SK-N-SH (cell line): ENCODE measurements around the gene RBPJL.

Experiments used
- GABPA ChIP-seq: IDR thresholded peaks from 2 replicates; pipeline ENCODE4 v1.4.0; 2012; ENCODE audit warnings: low read depth, mild to moderate bottlenecking
- MXI1 ChIP-seq: IDR thresholded peaks from 2 replicates; pipeline ENCODE4 v1.6.1; 2012; ENCODE audit warnings: mild to moderate bottlenecking, low read depth, low read length, improper control_type of control experiment
- NRF1 ChIP-seq: IDR thresholded peaks from 2 replicates; pipeline ENCODE4 v1.6.1; 2012; ENCODE audit warnings: low read depth, mild to moderate bottlenecking, low read length
- RAD21 ChIP-seq: IDR thresholded peaks from 2 replicates; pipeline ENCODE4 v1.6.1; 2012; ENCODE audit warnings: mild to moderate bottlenecking, low read length
- SIN3A ChIP-seq: IDR thresholded peaks from 2 replicates; pipeline ENCODE4 v1.6.1; 2012; ENCODE audit warnings: low read depth, mild to moderate bottlenecking, low read length, moderate library complexity, borderline replicate concordance
- YY1 ChIP-seq: IDR thresholded peaks from 2 replicates; pipeline ENCODE4 v1.4.0; 2012; ENCODE audit warnings: low read depth, mild to moderate bottlenecking
- TF ChIP-seq, protein P1 (sequence below): fragments of 200-600 bp; sonication (generic); IDR thresholded peaks from 2 replicates; pipeline ENCODE4 v1.6.1; 2017; ENCODE audit warnings: antibody characterized with exemption, mild to moderate bottlenecking, moderate library complexity

DNA sequence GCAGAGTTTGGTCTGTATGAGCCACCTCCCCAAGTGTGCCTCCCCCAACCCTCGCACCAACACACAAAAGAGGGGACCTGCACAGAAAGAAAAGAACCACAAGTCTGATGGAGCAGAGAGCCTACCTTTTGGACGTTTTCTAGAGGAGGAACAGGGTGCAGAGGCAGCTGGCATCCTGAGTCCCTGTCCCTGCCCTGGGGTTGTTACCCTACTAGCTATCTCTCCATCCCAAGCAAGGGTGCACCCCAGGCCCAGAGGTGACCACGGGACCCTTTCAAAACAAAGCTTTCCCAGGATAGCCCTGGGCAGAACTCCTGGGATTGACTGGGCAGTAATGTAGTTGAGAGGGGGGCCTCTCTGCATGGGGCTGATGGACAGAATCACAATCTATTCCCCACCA is 11.2 kb downstream of the RBPJL start:
- TF ChIP-seq YY1 (no peak), RAD21 (no peak), SIN3A (no peak), NRF1 (no peak), MXI1 (no peak), GABPA (no peak)
- TF ChIP-seq, protein P1, sequence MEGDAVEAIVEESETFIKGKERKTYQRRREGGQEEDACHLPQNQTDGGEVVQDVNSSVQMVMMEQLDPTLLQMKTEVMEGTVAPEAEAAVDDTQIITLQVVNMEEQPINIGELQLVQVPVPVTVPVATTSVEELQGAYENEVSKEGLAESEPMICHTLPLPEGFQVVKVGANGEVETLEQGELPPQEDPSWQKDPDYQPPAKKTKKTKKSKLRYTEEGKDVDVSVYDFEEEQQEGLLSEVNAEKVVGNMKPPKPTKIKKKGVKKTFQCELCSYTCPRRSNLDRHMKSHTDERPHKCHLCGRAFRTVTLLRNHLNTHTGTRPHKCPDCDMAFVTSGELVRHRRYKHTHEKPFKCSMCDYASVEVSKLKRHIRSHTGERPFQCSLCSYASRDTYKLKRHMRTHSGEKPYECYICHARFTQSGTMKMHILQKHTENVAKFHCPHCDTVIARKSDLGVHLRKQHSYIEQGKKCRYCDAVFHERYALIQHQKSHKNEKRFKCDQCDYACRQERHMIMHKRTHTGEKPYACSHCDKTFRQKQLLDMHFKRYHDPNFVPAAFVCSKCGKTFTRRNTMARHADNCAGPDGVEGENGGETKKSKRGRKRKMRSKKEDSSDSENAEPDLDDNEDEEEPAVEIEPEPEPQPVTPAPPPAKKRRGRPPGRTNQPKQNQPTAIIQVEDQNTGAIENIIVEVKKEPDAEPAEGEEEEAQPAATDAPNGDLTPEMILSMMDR: no peak
